DND-41 (cell line): ENCODE data around the gene LCN2.

Experiments
- EZH2 ChIP-seq: IDR thresholded peaks from 3 replicates; pipeline ENCODE4 v1.6.1; 2012; ENCODE audit warnings: borderline replicate concordance, low read depth, mild to moderate bottlenecking, moderate library complexity, low read length, inconsistent platforms; ENCODE audit not compliant: severe bottlenecking
- TF ChIP-seq, protein P1 (sequence below): IDR thresholded peaks from 2 replicates; pipeline ENCODE4 v1.5.1; 2012; ENCODE audit warnings: borderline replicate concordance, low read length, moderate library complexity, mild to moderate bottlenecking; ENCODE audit not compliant: poor library complexity, severe bottlenecking; ENCODE audit errors: extremely low read depth

DNA sequence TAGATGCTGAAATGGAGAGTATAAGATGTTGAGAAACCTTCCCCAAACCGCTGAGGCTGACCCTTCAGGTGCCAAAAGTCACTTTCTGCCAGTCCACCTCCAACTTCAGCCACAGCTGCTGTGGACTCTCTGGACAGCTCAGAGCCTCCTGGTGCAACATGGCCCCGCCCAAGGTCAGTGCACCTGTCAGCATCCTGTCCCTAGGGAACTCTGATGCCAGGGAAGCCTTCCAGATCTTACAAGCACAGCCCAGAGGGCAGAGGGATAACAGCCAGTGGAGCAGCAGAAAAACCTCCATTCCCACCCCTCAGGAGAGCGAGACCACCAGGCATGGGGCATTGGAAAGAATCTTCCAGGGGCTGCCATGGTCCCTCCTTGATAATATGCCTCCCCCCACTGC is 11.3 kb upstream of the LCN2 start:
- TF ChIP-seq EZH2, result no peak
- TF ChIP-seq, protein P1, sequence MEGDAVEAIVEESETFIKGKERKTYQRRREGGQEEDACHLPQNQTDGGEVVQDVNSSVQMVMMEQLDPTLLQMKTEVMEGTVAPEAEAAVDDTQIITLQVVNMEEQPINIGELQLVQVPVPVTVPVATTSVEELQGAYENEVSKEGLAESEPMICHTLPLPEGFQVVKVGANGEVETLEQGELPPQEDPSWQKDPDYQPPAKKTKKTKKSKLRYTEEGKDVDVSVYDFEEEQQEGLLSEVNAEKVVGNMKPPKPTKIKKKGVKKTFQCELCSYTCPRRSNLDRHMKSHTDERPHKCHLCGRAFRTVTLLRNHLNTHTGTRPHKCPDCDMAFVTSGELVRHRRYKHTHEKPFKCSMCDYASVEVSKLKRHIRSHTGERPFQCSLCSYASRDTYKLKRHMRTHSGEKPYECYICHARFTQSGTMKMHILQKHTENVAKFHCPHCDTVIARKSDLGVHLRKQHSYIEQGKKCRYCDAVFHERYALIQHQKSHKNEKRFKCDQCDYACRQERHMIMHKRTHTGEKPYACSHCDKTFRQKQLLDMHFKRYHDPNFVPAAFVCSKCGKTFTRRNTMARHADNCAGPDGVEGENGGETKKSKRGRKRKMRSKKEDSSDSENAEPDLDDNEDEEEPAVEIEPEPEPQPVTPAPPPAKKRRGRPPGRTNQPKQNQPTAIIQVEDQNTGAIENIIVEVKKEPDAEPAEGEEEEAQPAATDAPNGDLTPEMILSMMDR, result no peak
